Heart right ventricle (tissue), 16 donors: ENCODE results near the gene PPIL6. TPM values are rescaled to one million over a fixed set of nuclear protein-coding genes. Genes with fewer than 3 reads are reported as not detected.

ENCODE experiments used
- ATAC-seq, 8 donors: fragments of 200-7000 bp; cut with Tn5 transposase; one replicate each; pipeline ENCODE4 v1.9.1; 2020; ENCODE audit warnings: mild to moderate bottlenecking in 8 of 8, moderate library complexity in 8 of 8, moderate number of reproducible peaks in 1 of 8
- DNase-seq, 2 donors: peaks; one replicate each; pipeline ENCODE4 v3.0.0-alpha.2; 2020
- H3K27ac ChIP-seq, 10 donors: fragments of 200-600 bp; sonication (generic) in 2 of 10; one replicate each; pipeline versions ENCODE4 v1.5.0 to v1.8.0; 2020 to 2022; ENCODE audit warnings: mild to moderate bottlenecking in 3 of 10
- H3K27me3 ChIP-seq, 7 donors: fragments of 200-600 bp; one replicate each; pipeline ENCODE4 v1.8.0; 2021 to 2022; ENCODE audit warnings: mild to moderate bottlenecking in 2 of 7
- H3K36me3 ChIP-seq, 9 donors: fragments of 200-600 bp; sonication (generic) in 1 of 9; one replicate each; pipeline versions ENCODE4 v1.5.0 to v1.8.0; 2020 to 2022; ENCODE audit warnings: mild to moderate bottlenecking in 2 of 9
- H3K4me1 ChIP-seq, 9 donors: fragments of 200-600 bp; sonication (generic) in 1 of 9; one replicate each; pipeline versions ENCODE4 v1.5.0 to v1.8.0; 2020 to 2022; ENCODE audit warnings: mild to moderate bottlenecking in 4 of 9
- H3K4me3 ChIP-seq, 10 donors: fragments of 200-600 bp; sonication (generic) in 2 of 10; one replicate each; pipeline versions ENCODE4 v1.5.0 to v1.8.0; 2020 to 2022; ENCODE audit warnings: mild to moderate bottlenecking in 7 of 10, moderate library complexity in 2 of 10
- H3K9me3 ChIP-seq, 11 donors: fragments of 200-600 bp in 10 of 11; sonication (generic) in 2 of 11; one replicate each; pipeline versions ENCODE4 v1.5.0 to v1.8.0; 2013 to 2022; ENCODE audit warnings: mild to moderate bottlenecking in 2 of 11, control low read depth in 1 of 11, moderate library complexity in 1 of 11
- WGBS, 2 donors: extraction: QIAGEN DNeasy Blood & Tissue Kit; methylation state at CpG; one replicate each; pipeline ENCODE4 v1.1.7; 2013; ENCODE audit warnings: inconsistent platforms in 1 of 2; 5-methylcytosine and 5-hydroxymethylcytosine counted together
- intact Hi-C, 10 donors: fragments of 100-400 bp; cut with DNase I; formaldehyde crosslinking; loops; one replicate each; pipeline versions ENCODE4 v1.11.1 to v1.14.2; 2022
- polyA plus RNA-seq, 2 donors: library from polyadenylated mRNA; stranded (reverse); fragments of 200-250 nt; gene quantifications; one replicate each; pipeline ENCODE4 v1.2.3, GENCODE V29; 2013
- total RNA-seq, 10 donors: library from RNA; stranded (reverse); fragmentation: NEBNext Ultra II Directional in 3 of 10; extraction: Animal tissue kit (Norgen Biotek cat#: 25700) in 3 of 10; gene quantifications; one replicate each; pipeline versions ENCODE4 v1.2.1 to v1.2.4, GENCODE V29; 2021 to 2023
- TF ChIP-seq, protein P1 (sequence below), 9 donors: fragments of 200-600 bp; sonication (generic) in 2 of 9; IDR thresholded peaks; one replicate each; pipeline versions ENCODE4 v1.5.0 to v1.8.0; 2021 to 2022; ENCODE audit warnings: antibody characterized with exemption in 9 of 9, mild to moderate bottlenecking in 5 of 9, moderate library complexity in 1 of 9
- donor health status: Arrhythmogenic right ventricular cardiomyopathy.
- donor health status: ischemic (EF 13 %, LVEDD 7.1; RV severe dilation, severe dysfunction).
- donor health status: healthy with polysubstance abuse.
- donor health status: DM: no; HTN: yes; CAD: no.
- donor health status: DM: no; HTN: no; CAD: no.
- donor health status: ischemic (EF 25% LVEDD 6.9; RV normal size, moderate dysfunction).
- donor health status: ischemic (EF 25% LVEDD 5.7; RV mildly dilated, moderate dysfunction).
- donor health status: healthy.
- donor health status: DM: yes; HTN: yes; CAD: no.
- donor health status: Ischemic cardiomyopathy.
- donor health status: ischemic (EF 35%, LVEDD 5.7; RV mildly dilated, moderate dysfunction).
- donor health status: nonischemic (EF 11% LVEDD 7.7; RV severe dilation, severe dysfunction).
- donor health status: DM: yes; HTN: yes; CAD: no.
- donor health status: PGD.
- donor health status: ischemic (EF 29% LVEDD 5.4; RV normal size, mild dysfunction).
- donor health status: nonischemic (EF 23%, LVEDD 6.1; RV moderate dilation, normal function).

The PPIL6 gene
- total and polyA plus RNA-seq, 12 donors: 0.44 to 5.2 (median 2.6) TPM

GRCh38 chr6:109343518-109343917 is 96.9 kb downstream of the PPIL6 start:
- Histone ChIP-seq H3K27me3 (peaks cover 0 to 4% (median 0%) of the 10 kb centered on the region in 7 donors), H3K4me1 (peaks cover 0 to 13% (median 0%) of the 10 kb centered on the region in 9 donors), H3K9me3 (no peaks in the 10 kb centered on the region), H3K36me3 (no peaks in the 10 kb centered on the region), H3K27ac (no peak overlapping the region), H3K4me3 (no peak overlapping the region)
- intact Hi-C loops: no loop called here
- TF ChIP-seq, protein P1, sequence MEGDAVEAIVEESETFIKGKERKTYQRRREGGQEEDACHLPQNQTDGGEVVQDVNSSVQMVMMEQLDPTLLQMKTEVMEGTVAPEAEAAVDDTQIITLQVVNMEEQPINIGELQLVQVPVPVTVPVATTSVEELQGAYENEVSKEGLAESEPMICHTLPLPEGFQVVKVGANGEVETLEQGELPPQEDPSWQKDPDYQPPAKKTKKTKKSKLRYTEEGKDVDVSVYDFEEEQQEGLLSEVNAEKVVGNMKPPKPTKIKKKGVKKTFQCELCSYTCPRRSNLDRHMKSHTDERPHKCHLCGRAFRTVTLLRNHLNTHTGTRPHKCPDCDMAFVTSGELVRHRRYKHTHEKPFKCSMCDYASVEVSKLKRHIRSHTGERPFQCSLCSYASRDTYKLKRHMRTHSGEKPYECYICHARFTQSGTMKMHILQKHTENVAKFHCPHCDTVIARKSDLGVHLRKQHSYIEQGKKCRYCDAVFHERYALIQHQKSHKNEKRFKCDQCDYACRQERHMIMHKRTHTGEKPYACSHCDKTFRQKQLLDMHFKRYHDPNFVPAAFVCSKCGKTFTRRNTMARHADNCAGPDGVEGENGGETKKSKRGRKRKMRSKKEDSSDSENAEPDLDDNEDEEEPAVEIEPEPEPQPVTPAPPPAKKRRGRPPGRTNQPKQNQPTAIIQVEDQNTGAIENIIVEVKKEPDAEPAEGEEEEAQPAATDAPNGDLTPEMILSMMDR (IDR thresholded peaks at IDR 0.05): no peak
- ATAC-seq (no peak), DNase-seq (no peak)
- 94 to 96% methylated on average over 7 of the region's 7 CpGs for WGBS, 2 donors

DNA sequence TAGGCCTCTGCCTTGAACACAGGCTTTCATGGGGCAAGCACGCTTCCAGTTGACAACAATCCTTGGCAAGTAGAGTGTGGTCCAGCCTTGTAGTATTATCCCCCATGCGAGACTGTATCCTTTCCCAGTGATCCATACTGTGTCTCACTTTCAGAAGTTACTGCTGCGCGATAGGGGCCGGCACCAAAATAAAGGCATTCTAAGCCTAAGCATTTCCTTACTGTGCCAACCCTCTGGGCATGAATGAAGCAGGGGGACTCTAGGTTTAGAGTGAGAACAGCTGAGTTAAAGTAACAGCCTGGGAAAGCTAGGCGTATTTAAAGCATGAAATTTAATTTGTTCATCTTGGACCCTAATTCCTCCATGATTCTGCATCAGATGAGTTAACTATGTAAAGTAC is 97.5 kb downstream of the PPIL6 start:
- no peak for ATAC-seq
- Histone ChIP-seq H3K4me3 (no peak overlapping the region), H3K27ac (no peak overlapping the region), H3K4me1 (peaks cover 0 to 9% (median 0%) of the 10 kb centered on the region in 9 donors), H3K9me3 (no peaks in the 10 kb centered on the region), H3K27me3 (peaks cover 0 to 4% (median 0%) of the 10 kb centered on the region in 7 donors), H3K36me3 (no peaks in the 10 kb centered on the region)
- DNase-seq: no peak
- TF ChIP-seq, protein P1 (IDR thresholded peaks at IDR 0.05): no peak
- WGBS, 2 donors: 95 to 98% methylated on average over 6 of the region's 6 CpGs
- intact Hi-C loops: no loop called here

GRCh38 chr6:109342506-109342905 is 97.9 kb downstream of the PPIL6 start:
- TF ChIP-seq, protein P1 (IDR thresholded peaks at IDR 0.05): no peak
- Histone ChIP-seq H3K4me3 (no peak overlapping the region), H3K27me3 (peaks cover 0 to 4% (median 0%) of the 10 kb centered on the region in 7 donors), H3K36me3 (no peaks in the 10 kb centered on the region), H3K9me3 (no peaks in the 10 kb centered on the region), H3K4me1 (peaks cover 0 to 9% (median 0%) of the 10 kb centered on the region in 9 donors), H3K27ac (no peak overlapping the region)
- ATAC-seq (peak in 1 of 8 donors; percentile 47), DNase-seq (no peak)
- WGBS, 2 donors: 73 to 75% methylated on average over 5 of the region's 5 CpGs
- intact Hi-C loops: no loop called here

- DNase-seq: no peak
- no peaks in the 10 kb centered on the region for H3K36me3 ChIP-seq
- 89% methylated on average over 4 of the region's 4 CpGs for WGBS, 2 donors
- H3K9me3 ChIP-seq: no peaks in the 10 kb centered on the region
- H3K27ac ChIP-seq: no peak overlapping the region
- no peak overlapping the region for H3K4me3 ChIP-seq
- intact Hi-C loops: no loop called here
- peaks cover 0 to 19% (median 7%) of the 10 kb centered on the region in 9 donors for H3K4me1 ChIP-seq
- H3K27me3 ChIP-seq: no peaks in the 10 kb centered on the region
- TF ChIP-seq, protein P1 (IDR thresholded peaks at IDR 0.05): no peak
- ATAC-seq: no peak
Observed at GRCh38 chr6:109340811-109341210, 99.6 kb downstream of the PPIL6 start.

Other genes starting within 250 kb of the PPIL6 start
- 100 to 1,000 TPM; 106 to 180 (median 130) TPM for gene CD164, start 58.2 kb downstream of the PPIL6 start, total RNA-seq
- gene CD164, start 58.2 kb downstream of the PPIL6 start, polyA plus RNA-seq: 100 to 1,000 TPM in 1 of 2 donors, 10 to 100 TPM in 1; 88.5 to 138 TPM
- 1 to 10 TPM; 2.1 to 6.4 (median 3.8) TPM for gene SMPD2, start 96 bp upstream of the PPIL6 start, total RNA-seq
- 1 to 10 TPM; 4.8 to 8.9 TPM for gene SMPD2, start 96 bp upstream of the PPIL6 start, polyA plus RNA-seq
- gene MICAL1, start 15.1 kb upstream of the PPIL6 start, total RNA-seq: 10 to 100 TPM in 2 of 10 donors, 1 to 10 TPM in 8; 2.4 to 11.5 (median 4.9) TPM
- 10 to 100 TPM; 10.2 to 24.0 TPM for gene MICAL1, start 15.1 kb upstream of the PPIL6 start, polyA plus RNA-seq
- 1 to 10 TPM; 2.4 to 4.0 (median 3.3) TPM for gene ZBTB24, start 42.6 kb upstream of the PPIL6 start, total RNA-seq
- 1 to 10 TPM; 1.1 to 2.3 TPM for gene ZBTB24, start 42.6 kb upstream of the PPIL6 start, polyA plus RNA-seq